Stimulated activated naive CD4-positive, alpha-beta T cell treated with Interleukin-2 at 50 U/mL for 16 hours (primary cell): Measurements from ENCODE around the gene GPD1.

Experiments used
- DNase-seq: peaks from one replicate; lab custom pipeline; 2025; lab: John Stamatoyannopoulos, UW

GPD1 gene

DNA sequence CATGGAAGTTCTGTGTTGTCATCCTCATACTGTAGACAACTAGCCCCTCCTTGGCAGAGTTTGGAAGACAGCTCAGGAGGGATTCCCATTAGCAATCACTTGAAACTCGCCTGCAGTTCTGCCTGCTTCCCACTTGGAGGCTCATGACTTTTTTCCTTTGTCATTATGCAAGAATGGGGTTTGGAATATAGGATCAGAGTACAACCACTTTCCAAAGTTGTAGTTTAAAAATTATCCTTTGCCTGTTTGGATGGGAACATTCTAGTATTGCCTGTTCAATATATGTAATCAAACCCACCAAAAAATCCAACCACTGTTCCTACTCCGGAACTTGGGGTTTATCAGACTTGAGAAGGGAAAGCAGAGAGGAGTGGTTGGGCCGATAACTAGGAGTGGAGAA, 2.1 kb upstream of the GPD1 start:
- DNase-seq = no peak

DNA sequence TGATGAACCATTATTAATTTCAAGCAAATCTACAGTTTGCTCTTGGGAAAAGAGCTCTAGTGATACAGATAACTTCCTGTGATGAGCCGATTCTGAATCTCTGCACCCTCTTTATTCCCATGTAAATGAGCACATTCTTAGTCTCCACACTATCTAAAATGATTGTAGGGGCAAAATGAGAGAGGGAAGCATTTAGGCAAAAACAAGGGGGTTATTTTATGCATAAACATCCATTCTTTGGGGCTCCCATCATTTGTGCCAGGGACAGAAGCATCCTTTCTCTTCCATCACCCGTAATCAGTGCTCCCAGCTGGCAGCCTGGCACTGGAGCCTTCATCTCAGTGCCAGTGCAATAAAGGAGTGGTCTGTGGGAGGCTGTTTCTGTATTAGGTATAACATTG, 1.7 kb upstream of the GPD1 start:
- DNase-seq = no peak

DNA sequence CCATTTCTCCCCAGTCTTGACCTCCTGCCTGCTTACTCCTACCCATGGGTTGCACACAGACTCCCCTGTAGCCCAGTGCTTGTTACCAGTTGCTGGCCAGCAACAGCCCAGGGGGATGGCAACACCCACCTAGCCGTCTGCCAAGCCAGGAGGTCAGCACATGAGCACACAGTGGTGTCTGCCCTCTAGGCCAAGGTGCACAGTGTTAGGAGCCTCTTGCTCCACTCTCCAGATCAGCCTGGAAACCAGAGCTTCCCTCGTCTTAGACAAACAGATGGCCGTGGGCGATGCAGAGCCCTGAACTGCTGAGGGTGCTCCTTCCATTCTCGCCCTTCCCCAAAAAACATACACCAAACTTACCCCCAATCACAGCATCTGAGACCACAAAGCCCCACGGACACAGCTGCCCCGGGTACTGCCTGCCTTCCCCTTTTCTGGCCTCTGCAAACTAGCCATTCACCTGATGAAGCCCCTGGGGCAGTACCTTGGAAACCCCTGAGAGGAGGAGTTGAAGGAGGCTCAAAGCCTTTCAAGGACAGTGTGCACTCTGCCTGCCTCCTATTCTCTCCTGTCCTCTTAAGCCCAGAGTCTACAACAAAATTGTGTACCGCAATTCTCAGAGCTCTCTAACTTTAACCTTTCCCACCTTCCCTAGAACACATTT, 1.0 kb upstream of the GPD1 start:
- DNase-seq = no peak

DNA sequence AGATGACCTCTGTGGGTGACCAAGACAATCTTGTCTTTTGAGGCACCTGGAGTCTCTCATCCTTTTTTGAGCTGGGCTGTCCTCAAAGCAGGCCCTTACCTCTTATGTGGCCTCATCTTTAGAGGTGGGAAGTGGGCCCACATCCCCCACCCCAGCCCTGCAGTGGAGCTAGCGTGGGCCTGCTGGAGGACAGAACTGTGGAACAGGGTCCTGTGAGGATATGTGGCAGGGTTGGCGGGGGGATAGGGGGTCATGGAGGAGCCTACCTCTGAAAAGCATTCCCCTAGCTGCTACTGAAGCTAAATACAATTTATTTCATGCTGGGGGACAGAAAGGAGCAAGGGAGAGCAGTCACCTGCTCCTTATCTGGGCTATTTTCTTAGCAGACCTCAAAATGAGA, 457 bp upstream of the GPD1 start:
- no peak for DNase-seq

DNA sequence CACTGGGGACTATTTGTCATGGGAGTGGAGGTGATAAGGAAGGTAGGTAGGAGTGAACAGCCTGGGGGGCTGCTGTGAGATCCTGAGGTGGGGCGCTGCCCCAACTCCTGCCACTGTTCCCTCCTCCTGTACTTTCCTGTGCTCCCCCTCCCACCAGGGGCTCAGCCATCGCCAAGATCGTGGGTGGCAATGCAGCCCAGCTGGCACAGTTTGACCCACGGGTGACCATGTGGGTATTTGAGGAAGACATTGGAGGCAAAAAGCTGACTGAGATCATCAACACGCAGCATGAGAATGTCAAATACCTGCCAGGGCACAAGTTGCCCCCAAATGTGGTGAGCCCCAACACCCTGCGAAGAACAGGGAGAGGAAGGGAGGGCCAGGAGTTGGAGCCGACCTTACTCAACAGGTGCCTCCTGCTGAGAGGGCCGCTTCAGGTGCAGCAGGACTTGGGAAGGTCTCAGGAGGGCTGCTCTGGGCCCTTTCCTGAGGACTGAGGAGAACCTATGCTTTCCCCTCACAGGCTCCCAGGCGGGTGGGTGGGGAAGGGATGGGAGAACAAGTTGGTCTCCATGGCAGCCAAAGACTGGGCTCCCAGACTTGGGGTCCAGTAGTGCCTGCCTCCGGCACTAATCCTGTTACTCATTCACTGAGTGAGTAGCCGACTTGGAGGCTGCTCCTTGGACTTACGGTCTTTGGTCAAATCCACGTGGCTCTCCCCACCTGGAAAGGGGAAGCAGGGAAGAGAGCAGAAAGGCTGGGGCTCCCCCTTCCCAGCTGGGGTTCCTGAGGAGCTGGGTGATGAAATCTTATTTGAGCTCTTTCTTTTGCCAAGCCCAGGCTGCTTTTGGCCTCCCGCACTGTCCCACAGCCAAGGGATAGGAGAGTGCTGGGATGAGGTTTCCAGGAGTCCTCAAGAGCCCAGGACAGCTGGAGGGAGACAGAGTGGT, 884 bp downstream of the GPD1 start:
- no peak for DNase-seq

DNA sequence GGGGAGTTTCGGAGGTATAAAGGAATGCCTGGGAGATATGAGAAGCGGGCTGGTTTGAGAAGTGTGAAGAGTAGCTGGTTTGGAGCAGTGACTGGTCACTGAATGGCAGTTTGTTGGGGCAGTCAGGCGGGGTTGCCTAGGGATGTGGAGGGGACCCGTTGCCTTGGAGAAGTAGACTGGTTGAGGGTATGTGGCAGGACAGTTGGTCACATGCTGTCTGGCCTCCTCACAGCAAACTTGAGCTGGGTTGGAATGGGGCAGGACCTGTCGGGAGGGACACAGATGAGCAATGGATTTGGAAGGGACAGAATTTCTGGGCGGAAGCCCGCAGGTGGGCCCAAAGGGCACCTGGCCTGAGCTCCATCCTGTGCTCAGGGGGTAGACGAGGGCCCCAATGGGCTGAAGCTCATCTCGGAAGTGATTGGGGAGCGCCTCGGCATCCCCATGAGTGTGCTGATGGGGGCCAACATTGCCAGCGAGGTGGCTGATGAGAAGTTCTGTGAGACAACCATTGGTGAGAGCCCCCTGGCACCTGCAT, 2.2 kb downstream of the GPD1 start:
- no peak for DNase-seq

DNA sequence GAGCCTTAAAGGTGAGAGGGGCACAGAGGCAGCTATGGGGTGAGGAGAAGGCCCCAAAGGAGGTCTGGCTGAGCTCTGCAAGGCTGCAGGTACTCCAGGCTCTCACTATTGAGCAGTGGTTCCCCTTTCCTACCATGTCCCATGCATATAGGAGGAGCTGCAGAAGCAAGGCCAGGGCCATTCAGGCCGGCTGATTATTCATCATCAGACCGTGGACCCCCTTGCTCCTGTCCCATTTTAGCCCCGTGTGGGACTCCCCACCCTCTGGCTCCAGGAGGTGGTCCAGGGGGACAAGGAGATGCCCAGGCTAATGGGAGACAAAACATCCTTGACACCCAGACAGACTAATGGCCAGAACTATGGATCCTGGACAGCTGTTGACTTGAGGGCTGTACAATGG, 3.1 kb downstream of the GPD1 start:
- no peak for DNase-seq

DNA sequence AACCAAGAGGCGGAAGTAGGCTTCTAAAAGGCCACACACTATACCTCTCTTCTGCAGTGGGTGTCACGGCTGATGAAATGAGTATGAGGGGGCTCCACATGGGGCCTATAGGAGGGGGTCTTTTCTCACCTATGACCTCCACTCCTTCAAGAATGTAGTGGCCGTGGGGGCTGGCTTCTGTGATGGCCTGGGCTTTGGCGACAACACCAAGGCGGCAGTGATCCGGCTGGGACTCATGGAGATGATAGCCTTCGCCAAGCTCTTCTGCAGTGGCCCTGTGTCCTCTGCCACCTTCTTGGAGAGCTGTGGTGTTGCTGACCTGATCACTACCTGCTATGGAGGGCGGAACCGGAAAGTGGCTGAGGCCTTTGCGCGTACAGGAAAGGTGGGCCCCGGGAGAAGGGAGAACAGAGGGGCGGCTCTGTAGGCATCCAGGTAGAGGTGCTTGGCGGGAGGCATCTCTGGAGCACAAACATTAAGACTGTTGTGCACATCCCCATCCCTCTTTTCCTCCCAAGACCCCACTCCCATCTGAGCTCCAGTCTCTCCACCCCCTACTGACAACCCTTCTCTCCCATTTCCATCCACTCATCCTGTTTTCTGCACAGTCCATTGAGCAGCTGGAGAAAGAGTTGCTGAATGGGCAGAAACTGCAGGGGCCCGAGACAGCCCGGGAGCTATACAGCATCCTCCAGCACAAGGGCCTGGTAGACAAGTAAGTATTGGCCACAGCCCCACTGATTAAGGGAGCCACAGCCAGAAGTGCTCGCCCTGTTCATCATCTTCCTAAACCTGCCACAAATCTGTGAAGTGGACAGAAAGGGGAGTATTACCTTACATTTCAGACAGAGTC, 3.8 kb downstream of the GPD1 start:
- DNase-seq = no peak

DNA sequence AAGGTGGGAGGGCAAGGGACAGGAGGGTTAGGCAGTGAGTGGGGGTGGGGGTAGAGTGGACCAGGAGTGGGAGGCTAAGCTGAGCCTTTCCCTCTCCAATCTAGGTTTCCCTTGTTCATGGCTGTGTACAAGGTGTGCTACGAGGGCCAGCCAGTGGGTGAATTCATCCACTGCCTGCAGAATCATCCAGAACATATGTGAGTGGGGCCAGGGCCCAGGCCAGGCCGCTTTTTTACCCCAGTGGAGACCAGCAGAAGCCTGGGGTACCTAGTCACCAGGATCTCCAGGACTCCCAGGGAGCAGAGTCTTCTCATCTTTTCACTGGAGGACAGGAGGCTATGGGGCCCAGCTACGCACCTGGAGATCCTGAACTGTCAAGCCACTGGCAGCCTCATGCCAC, 5.5 kb downstream of the GPD1 start:
- DNase-seq = no peak

DNA sequence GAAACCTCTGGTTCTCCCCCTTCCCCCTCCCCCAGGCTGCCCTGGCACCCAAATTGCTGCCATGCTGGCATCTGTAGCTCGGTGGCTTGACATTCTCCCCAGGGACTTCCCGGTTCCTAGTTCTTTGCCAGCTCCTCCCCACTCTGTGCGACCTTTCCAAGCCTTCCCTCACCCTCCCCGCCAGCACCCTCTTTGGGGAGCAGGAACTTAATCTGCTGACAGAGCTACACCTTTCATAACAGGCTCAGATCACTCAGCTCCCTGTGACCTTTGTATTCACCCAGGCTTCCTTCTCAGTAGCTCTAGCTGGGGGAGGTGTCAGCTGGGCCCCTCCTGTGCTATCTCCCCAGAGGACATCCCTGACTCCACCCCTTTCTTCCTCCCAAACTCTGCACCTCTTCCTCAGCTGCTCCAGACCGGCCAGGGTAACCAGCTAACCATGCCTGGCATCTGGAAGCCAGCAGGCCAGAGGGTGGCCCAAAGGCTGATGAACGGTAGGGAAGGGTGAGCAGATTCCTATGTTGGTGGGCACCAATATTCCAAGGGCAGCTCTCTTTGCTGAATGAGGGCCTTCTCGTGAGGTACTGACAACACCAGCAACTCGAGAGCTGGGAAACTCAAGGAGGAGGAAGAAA, 6.4 kb downstream of the GPD1 start:
- DNase-seq = no peak

DNA sequence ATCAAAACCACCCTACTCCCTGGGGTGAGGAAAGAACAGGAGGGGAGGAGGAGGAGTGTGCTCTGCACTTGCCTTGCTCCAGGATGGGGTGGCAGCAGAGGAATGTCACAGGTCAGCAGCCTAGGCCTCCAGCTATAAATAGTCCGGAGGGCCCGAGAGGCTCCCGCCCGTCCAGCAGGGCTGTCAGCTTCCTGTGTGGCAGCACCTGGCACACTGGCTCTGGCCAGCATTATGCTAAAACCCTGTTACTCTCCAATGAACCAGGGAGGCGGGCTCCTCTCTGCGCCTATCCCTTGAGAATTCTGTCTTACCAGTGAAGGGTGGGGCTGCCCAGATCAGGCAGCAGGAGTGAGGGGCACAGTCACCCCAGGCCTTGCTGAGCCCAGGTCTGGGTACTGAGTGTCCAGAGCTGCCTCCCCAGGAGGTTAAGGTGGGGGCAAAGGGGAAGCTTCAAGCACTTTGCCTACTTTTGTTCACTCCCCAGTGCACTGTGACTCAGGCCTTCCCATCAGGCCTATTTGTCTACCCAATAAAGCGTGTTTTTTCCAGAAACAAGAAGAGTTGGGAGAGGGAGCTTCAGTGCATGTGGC, 7.0 kb downstream of the GPD1 start:
- no peak for DNase-seq

DNA sequence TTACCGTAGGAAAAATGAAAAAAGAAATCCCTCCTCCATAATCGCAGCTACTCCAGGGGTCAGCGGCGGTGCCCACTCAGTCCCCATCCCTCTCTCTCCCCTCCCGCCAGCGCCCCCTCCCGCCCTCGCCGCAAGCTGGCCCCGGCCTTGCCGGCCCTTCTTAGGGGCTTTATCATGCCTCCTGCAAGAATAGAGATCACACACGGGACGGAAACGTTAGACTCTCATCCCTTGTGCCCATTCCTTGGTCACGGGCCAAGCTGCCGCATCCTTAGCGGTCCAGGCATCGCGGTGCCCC, 7.5 kb downstream of the GPD1 start:
- DNase-seq = no peak

DNA sequence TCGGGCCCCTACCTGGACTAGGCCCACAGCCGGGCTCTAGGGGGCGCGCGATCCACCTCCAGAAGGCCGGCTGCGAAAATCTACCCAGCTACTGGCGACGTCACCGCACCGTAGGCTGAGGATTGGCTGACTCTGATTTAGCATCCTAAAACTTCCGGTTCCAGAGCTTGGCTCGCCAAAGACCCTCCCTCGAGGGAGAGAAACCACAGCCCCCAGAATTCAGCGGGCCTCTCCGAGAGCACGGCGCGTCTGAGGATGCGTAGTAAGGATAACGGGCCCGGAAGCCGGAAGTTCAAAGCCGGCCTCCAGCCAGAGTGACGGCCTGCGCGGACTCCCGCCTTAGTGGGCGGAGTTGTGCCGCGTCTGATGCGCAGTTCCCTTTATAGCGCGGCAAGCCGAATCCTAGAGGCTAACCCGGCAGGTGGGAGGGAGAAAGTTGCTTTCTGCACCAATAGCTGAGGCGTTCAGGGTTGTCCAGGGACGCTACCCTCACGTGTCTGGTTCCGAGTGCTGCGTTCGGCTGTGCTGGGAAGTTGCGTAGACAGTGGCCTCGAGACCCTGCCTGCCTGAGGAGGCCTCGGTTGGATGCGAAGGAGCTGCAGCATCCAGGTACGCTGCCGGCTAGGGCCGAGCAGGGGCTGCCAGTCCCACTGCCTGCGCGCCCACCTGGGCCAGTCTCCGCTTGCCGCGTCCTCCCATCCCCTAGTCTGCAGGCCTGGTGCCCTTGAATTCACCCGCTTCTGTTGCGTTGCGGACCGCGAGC, 8.1 kb downstream of the GPD1 start, which contains the start of gene COX14:
COX14 (plus strand) TSS at position 544 of the 763 bp plus-strand sequence. CDS start 7,808 bp downstream, outside the sequence.
- peak; percentile 98 for DNase-seq

DNA sequence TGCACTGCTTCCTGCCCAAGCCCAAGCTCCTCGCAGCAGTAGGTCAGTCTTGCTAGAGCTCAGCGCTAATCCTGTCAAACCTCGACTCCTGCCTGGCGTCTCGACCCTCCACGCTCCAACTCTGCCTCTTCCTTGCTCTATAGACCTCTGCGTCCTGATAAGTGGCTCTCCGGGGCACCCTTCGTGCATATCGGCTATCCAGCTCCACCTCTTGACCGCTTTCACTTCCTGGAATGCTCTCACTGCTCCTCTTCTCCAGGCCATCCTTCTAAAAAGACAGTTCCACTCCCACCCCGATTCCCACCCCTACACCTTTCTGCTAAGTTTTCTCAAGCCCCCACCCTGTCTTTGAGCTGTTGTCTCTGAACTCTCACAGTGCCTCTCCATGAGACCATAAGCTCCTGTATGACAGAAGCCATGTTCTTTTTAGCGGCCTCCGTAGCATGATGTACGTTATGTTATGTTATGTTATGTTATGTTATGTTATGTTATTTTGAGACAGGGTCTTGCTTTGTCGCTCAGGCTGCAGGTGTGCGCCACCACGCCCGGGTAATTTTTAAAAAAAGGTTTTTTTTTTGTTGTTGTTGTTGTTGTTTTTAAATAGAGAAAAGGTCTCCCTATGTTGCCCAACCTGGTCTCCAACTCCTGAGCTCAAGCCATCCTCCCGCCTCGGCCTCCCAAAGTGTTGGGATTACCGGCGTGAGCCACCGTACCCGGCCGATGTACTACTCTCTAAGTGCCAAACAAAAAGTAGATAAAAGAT, 8.8 kb downstream of the GPD1 start:
- no peak for DNase-seq

DNA sequence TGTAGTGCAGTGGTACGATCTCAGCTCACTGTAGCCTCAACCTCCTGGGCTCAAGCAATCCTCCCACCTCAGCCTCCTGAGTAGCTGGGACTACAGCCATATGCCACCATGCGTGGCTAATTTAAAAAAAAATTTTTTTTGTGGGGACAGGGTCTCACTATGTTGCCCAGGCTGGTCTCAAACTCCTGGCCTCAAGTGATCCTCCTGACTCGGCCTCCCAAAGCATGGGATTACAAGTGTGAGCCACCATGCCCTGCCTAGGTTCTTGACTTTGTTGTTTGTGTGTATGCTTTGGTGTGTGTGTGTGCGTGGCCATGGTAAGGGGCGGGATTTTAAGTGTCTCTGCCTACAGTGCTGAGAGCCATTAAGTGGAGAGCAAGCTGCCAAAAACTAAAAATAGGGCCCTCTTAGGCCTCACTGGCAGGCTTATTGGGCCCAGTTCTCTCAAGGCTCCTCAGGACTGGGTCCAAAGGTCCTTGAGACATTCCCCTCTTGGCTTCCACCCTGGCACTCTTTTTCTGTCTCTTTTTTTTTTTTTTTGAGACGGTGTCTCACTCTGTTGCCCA, 13.3 kb downstream of the GPD1 start:
- DNase-seq = no peak

DNA sequence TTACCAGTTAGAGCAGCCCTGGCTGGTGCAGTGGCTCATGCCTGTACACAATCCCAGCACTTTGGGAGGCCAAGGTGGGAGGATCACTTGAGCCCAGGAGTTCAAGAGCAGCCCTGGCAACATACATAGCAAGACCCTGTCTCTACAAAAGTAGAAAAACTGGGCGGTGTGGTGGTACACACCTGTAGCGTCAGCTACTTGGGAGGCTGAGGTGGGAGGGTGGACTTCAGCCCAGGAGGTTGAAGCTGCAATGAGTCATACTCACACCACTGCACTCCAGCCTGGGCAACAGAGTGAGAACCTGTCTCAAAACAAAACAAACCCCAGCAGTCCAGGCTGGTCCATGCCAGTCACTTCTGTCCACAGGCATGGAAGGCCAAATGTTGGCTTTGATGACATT, 15.6 kb downstream of the GPD1 start:
- no peak for DNase-seq

DNA sequence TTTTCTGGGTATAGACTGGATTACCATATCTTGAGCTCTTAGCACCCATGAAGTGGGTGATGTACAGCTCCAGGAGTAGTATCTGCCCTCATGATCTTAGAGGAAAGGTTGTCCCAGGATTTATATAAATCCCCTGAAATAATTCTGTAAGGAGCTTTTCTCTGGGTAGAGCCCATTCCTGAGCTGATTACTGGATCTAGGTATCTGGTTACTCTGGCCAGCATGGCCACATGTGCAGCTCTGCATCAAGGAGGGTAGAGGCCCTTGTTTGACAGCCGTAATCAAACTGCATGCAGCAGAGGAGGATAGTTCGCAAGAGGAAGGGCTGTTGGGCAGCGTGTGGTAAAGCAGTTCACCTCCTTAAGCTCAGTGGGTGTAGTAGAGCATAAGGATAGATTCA, 16.7 kb downstream of the GPD1 start:
- DNase-seq = no peak

DNA sequence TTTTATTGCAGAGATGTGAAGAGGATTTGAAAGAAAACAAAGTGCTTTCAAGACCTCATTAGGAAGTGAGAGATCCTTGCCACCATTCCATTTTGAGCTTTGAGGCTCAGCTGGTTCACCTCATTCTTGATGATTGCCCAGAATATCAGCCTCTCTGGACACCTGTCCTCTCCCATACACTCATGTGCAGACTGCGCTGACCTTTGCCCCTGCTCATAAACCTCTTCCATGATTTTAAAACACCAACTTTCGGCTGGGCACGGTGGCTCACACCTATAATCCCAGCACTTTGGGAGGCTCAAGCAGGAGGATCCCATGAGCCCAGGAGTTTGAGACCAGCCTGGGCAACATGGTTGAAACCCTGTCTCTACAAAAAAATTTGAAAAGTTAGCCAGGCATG, 17.1 kb downstream of the GPD1 start:
- no peak for DNase-seq

DNA sequence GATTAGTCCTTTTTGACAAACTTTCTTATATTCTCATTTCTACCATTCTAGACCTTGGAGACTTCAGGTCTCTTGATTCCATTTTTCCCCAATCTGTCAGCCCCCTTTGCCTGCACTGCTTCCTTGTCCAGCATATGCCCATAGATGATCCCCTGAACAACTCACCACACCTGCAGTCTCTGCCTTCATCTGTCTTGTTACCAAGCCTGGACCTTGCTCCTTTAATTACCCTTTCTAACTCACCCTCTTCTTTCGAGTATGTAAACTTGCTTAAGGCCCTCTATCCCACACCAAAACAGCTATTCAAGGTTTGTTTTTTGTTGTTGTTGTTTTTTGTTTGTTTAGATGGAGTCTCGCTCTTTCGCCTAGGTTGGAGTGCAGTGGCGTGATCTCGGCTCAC, 17.8 kb downstream of the GPD1 start:
- no peak for DNase-seq

DNA sequence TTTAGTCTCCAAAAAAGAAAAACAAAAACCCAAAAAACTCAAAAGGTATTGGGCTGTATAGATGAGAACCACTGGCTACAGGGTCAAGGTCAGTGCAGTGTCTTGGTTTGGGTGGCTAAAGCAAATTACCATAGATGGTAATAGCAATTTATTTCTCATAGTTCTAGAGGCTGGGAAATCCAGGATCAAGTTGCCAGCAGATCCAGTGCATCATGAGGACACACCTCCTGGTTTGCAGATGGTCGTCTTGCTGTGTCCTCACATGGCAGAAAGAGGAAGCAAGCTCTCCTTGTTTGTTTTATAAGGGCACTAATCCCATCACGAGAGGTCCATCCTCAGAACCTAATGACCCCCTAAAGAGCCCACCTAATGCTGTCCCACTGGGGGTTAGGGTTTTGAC, 19.4 kb downstream of the GPD1 start:
- no peak for DNase-seq
